ENCODE measurements around the gene ITIH3. TPM values are rescaled to one million over a fixed set of nuclear protein-coding genes. Genes with fewer than 3 reads are reported as not detected.

Gene ITIH3
- total RNA-seq, 4 donors from 2014 or later: 0.89 to 12.8 (median 1.4) TPM

DNA sequence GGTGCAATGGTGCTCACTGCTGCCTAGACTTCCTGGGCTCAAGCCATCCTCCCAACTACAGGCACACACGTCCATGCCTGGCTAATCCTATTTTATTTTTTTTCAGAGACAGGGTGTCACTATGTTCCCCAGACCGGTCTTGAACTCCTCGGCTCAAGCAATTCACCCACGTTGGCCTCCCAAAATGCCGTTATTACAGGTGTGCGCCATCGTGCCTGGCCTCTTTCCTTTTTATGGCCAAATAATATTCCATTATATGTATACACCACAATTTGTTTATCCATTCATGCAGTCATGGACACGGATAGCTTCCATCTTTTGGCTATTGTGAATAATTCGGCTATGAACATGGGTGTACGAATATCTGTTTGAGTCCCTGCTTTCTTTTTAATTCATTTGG is 22.9 kb upstream of the ITIH3 start:
- Histone ChIP-seq H3K4me1 (peaks cover 12% of the 10 kb centered on the region in 2 donors), H3K9me3 (no peaks in the 10 kb centered on the region), H3K4me3 (replicated peaks in 1 of 3) (no peak overlapping the region), H3K36me3 (no peaks in the 10 kb centered on the region), H3K27me3 (no peaks in the 10 kb centered on the region), H3K27ac (no peak overlapping the region)
- DNase-seq: no peak
- intact Hi-C loops (cut with DNase I): no loop called here
- 90 to 93% methylated on average over 10 of the region's 10 CpGs for WGBS, 2 donors
- TF ChIP-seq, protein P1, sequence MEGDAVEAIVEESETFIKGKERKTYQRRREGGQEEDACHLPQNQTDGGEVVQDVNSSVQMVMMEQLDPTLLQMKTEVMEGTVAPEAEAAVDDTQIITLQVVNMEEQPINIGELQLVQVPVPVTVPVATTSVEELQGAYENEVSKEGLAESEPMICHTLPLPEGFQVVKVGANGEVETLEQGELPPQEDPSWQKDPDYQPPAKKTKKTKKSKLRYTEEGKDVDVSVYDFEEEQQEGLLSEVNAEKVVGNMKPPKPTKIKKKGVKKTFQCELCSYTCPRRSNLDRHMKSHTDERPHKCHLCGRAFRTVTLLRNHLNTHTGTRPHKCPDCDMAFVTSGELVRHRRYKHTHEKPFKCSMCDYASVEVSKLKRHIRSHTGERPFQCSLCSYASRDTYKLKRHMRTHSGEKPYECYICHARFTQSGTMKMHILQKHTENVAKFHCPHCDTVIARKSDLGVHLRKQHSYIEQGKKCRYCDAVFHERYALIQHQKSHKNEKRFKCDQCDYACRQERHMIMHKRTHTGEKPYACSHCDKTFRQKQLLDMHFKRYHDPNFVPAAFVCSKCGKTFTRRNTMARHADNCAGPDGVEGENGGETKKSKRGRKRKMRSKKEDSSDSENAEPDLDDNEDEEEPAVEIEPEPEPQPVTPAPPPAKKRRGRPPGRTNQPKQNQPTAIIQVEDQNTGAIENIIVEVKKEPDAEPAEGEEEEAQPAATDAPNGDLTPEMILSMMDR (IDR thresholded peaks at IDR 0.05): no peak
- no peak for TF ChIP-seq POLR2A (IDR thresholded peaks at IDR 0.05)

DNA sequence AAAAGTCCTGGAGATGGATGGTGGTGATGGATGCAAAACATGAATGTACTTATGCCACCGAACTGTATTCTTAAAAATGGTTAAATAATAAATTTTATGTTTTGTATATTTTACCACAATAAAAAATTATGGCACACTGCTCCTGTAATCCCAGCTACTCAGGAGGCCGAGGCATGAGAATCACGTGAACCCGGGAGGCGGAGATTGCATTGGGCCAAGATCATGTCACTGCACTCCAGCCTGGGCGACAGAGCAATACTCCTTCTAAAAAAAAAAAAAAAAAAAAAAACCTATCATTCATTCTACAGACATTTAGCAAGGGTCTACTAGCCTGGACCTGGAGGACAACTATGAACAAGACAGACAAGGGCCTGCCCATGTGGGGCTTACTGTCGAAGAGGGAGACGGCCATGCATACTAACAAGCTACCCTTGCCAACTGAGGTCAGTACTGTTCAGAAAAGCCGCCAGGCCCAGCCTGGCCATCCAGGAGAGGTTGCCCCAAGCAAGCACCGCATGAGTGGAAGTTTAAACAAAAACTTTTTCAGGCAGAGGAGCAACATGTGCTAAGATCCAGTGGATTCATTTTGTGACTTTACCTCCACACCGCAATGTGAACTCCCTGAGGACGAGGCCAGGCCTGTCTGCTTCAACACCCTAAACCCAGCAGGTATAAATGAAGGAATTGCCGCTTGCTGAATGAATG is 21.1 kb upstream of the ITIH3 start:
- DNase-seq: no peak
- H3K9me3 ChIP-seq: no peaks in the 10 kb centered on the region
- TF ChIP-seq, protein P1 (IDR thresholded peaks at IDR 0.05): no peak
- TF ChIP-seq POLR2A (IDR thresholded peaks at IDR 0.05): no peak
- peaks cover 12% of the 10 kb centered on the region in 2 donors for H3K4me1 ChIP-seq
- no peak overlapping the region for H3K4me3 ChIP-seq (replicated peaks in 1 of 3)
- H3K36me3 ChIP-seq: no peaks in the 10 kb centered on the region
- intact Hi-C loops (cut with DNase I): no loop called here
- H3K27ac ChIP-seq: no peak overlapping the region
- no peaks in the 10 kb centered on the region for H3K27me3 ChIP-seq
- WGBS, 2 donors: 92 to 94% methylated on average over 13 of the region's 13 CpGs

DNA sequence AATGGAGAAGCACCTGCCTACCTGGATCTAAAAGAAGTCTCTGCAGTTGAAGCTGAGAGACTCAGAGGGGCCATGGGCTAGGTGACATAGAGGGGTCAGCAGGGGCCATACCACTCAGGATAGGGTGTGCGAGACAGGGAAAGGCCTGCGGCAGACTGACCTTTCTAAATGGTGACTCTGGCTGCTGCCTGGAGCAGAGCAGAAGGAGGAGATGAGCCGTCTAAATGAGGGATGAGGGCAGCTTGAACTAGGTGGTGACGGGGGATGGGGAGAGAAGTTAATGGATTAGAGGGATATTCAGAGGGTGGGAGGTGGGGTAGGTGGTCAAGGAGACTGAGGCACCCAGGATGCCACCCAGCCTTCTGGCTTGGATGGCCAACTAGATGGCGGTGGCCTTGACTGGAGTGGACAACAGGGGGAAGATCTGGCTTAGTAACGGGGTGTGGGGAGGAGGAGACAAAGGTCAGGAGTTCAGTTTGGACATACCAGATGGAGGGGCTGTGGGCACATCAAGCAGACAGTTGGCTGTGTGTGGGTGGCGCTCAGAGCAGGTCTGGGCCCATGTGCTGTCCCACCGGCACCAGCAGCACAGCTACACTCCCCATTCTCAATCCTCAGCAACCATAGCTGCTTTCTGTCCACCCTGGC is 20.4 kb upstream of the ITIH3 start:
- WGBS, 2 donors: 82 to 85% methylated on average over 8 of the region's 8 CpGs
- no peak for DNase-seq
- no peak for TF ChIP-seq POLR2A (IDR thresholded peaks at IDR 0.05)
- TF ChIP-seq, protein P1 (IDR thresholded peaks at IDR 0.05): no peak
- H3K27me3 ChIP-seq: no peaks in the 10 kb centered on the region
- H3K36me3 ChIP-seq: no peaks in the 10 kb centered on the region
- intact Hi-C loops (cut with DNase I): no loop called here
- no peak overlapping the region for H3K27ac ChIP-seq
- no peak overlapping the region for H3K4me3 ChIP-seq (replicated peaks in 1 of 3)
- no peaks in the 10 kb centered on the region for H3K9me3 ChIP-seq
- H3K4me1 ChIP-seq: peaks cover 8 to 12% of the 10 kb centered on the region in 2 donors

- Histone ChIP-seq H3K4me3 (replicated peaks in 1 of 3) (no peak overlapping the region), H3K27me3 (no peaks in the 10 kb centered on the region), H3K27ac (no peak overlapping the region), H3K36me3 (no peaks in the 10 kb centered on the region), H3K9me3 (no peaks in the 10 kb centered on the region), H3K4me1 (peaks cover 0 to 4% of the 10 kb centered on the region in 2 donors)
- intact Hi-C loops (cut with DNase I): no loop called here
- TF ChIP-seq POLR2A (IDR thresholded peaks at IDR 0.05): no peak
- TF ChIP-seq, protein P1 (IDR thresholded peaks at IDR 0.05): no peak
- DNase-seq: peak; percentile 64 to 68
- 46 to 53% methylated on average over 6 of the region's 6 CpGs for WGBS, 2 donors
These were observed 19.4 kb upstream of the ITIH3 start for GRCh38 chr3:52774901-52775864.
